Measurements from ENCODE around the gene ORAI1. TPM values are rescaled to one million over a fixed set of nuclear protein-coding genes. Genes with fewer than 3 reads are reported as not detected.

The ORAI1 gene
- total and polyA plus RNA-seq, 2 of the 13 experiments (the other 11 are each of a cell fraction or from before 2014, with no cell fraction given): 9.2 to 17.2 TPM

DNA sequence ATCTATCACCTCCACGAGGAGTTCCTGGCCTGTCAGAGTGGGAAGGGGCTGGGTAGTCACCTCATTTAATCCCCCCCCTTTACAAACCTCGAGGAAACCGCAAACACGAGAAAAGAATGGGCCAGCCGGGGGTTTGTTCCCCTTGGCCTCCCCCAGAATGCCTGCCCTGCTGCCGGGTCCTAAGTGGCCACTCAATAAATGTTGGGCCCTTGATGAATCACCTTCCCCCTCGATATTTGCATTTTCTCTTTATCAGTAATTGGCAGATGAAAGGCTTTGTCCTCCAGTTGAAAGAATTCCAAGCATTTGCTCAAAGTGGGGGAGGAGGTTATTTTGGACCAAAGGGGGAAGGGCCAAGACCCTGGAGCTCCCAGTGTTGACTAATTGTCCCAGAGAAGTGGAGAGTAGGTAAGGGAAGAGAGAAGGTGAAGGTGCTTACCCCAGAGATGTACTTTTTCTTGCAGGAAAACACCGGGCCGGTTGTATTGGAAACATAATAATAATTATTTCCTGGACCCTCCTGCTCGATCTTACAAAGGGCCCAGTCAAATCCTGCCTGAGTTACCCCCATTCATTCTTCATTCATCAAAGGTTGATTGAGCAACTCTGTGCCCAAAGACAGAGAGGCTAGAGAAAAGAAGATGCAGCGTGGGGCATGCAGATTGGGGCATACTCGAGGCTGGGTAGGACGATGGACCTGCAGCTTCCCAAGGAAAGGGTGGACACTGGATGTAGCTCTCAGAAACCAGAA is 43.6 kb upstream of the ORAI1 start (continued):
- TF ChIP-seq NR2F1 (CRISPR knock-in tag; IDR thresholded peaks at IDR 0.05): no peak
- TF ChIP-seq EP300 (IDR thresholded peaks at IDR 0.05; ENCODE audit: low read depth in 2 of 2, low read length in 2 of 2): peak in 1 of 2 experiments; percentile 70; a peak in 2 of 4 replicates
- TF ChIP-seq EP300 (CRISPR knock-in tag; IDR thresholded peaks at IDR 0.05; ENCODE audit: borderline replicate concordance): peak; percentile 70; the same call in 1 of the 2 replicates
- TF ChIP-seq, protein P1, sequence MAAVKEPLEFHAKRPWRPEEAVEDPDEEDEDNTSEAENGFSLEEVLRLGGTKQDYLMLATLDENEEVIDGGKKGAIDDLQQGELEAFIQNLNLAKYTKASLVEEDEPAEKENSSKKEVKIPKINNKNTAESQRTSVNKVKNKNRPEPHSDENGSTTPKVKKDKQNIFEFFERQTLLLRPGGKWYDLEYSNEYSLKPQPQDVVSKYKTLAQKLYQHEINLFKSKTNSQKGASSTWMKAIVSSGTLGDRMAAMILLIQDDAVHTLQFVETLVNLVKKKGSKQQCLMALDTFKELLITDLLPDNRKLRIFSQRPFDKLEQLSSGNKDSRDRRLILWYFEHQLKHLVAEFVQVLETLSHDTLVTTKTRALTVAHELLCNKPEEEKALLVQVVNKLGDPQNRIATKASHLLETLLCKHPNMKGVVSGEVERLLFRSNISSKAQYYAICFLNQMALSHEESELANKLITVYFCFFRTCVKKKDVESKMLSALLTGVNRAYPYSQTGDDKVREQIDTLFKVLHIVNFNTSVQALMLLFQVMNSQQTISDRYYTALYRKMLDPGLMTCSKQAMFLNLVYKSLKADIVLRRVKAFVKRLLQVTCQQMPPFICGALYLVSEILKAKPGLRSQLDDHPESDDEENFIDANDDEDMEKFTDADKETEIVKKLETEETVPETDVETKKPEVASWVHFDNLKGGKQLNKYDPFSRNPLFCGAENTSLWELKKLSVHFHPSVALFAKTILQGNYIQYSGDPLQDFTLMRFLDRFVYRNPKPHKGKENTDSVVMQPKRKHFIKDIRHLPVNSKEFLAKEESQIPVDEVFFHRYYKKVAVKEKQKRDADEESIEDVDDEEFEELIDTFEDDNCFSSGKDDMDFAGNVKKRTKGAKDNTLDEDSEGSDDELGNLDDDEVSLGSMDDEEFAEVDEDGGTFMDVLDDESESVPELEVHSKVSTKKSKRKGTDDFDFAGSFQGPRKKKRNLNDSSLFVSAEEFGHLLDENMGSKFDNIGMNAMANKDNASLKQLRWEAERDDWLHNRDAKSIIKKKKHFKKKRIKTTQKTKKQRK (IDR thresholded peaks at IDR 0.05; ENCODE audit: low read length): no peak
- TF ChIP-seq PCBP2 (optimal IDR thresholded peaks at IDR 0.05; ENCODE audit: low read depth, low read length, poor library complexity, severe bottlenecking): no peak
- TF ChIP-seq EEA1 (CRISPR knock-in tag; IDR thresholded peaks at IDR 0.05; ENCODE audit: borderline replicate concordance): no peak
- TF ChIP-seq ATF7-NPFF (CRISPR knock-in tag; IDR thresholded peaks at IDR 0.05; ENCODE audit: low read depth): no peak
- TF ChIP-seq RARG (CRISPR knock-in tag; IDR thresholded peaks at IDR 0.05; ENCODE audit: low read depth): no peak
- TF ChIP-seq ZNF281 (CRISPR knock-in tag; IDR thresholded peaks at IDR 0.05; ENCODE audit: borderline replicate concordance): peak; percentile 86
- TF ChIP-seq SOX6 (IDR thresholded peaks at IDR 0.05): no peak
- peak; percentile 74 for TF ChIP-seq SOX6 (CRISPR knock-in tag; IDR thresholded peaks at IDR 0.05)
- no peak for TF ChIP-seq ZNF224 (CRISPR knock-in tag; IDR thresholded peaks at IDR 0.05)
- 0 out of 2 replicates have a peak, but pooled peaks have one; percentile 19 for TF ChIP-seq ISL2 (CRISPR knock-in tag; IDR thresholded peaks at IDR 0.05)
- TF ChIP-seq, protein P2, sequence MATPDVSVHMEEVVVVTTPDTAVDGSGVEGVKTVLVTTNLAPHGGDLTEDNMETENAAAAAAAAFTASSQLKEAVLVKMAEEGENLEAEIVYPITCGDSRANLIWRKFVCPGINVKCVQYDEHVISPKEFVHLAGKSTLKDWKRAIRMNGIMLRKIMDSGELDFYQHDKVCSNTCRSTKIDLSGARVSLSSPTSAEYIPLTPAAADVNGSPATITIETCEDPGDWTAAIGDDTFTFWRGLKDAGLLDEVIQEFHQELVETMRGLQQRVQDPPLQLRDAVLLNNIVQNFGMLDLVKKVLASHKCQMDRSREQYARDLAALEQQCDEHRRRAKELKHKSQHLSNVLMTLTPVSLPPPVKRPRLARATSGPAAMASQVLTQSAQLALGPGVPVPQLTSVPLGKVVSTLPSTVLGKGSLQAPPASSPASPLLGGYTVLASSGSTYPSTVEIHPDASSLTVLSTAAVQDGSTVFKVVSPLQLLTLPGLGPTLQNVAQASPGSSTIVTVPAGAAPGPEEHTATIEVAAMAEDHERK (CRISPR knock-in tag; IDR thresholded peaks at IDR 0.05; ENCODE audit: low read depth): no peak
- TF ChIP-seq, protein P3, sequence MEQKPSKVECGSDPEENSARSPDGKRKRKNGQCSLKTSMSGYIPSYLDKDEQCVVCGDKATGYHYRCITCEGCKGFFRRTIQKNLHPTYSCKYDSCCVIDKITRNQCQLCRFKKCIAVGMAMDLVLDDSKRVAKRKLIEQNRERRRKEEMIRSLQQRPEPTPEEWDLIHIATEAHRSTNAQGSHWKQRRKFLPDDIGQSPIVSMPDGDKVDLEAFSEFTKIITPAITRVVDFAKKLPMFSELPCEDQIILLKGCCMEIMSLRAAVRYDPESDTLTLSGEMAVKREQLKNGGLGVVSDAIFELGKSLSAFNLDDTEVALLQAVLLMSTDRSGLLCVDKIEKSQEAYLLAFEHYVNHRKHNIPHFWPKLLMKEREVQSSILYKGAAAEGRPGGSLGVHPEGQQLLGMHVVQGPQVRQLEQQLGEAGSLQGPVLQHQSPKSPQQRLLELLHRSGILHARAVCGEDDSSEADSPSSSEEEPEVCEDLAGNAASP (CRISPR knock-in tag; IDR thresholded peaks at IDR 0.05; ENCODE audit: borderline replicate concordance): 0 out of 2 replicates have a peak, but pooled peaks have one; percentile 17
- peak; percentile 38; the same call in 1 of the 2 replicates for TF ChIP-seq CEBPB (IDR thresholded peaks at IDR 0.05; ENCODE audit: borderline replicate concordance, low read depth, low read length)
